WTC11 (cell line): Measurements from ENCODE around the gene COL5A3. TPM values are rescaled to one million over a fixed set of nuclear protein-coding genes. Genes with fewer than 3 reads are reported as not detected.

Experiments
- ATAC-seq: fragments of 200-7000 bp; cut with Tn5 transposase; 2 replicates; pipeline ENCODE4 v1.10.0; 2021; ENCODE audit warnings: mild to moderate bottlenecking, moderate library complexity
- CTCF ChIA-PET: fragments of 300-600 bp; sonication (Branson Sonifier 250); formaldehyde crosslinking; loops from one replicate; lab custom pipeline; 2021; ENCODE audit warnings: antibody characterized with exemption; lab: Charles Lee
- POLR2A ChIA-PET: fragments of 350-600 bp; sonication (Branson Sonifier 250); formaldehyde crosslinking; loops from one replicate; lab custom pipeline; 2021; ENCODE audit warnings: antibody characterized with exemption; lab: Charles Lee
- DNase-seq: peaks from one replicate; pipeline ENCODE4 v3.0.0; 2021; ENCODE audit warnings: low spot score
- H3K27ac Mint-ChIP-seq: 2 replicates; pipeline ENCODE4 v1.8.0; 2021; ENCODE audit warnings: mixed read lengths
- H3K27me3 Mint-ChIP-seq: 2 replicates; pipeline ENCODE4 v1.8.0; 2021; ENCODE audit warnings: low read depth, mild to moderate bottlenecking, moderate library complexity, mixed read lengths
- H3K36me3 Mint-ChIP-seq: 2 replicates; pipeline ENCODE4 v1.8.0; 2021; ENCODE audit warnings: mixed read lengths
- H3K4me1 Mint-ChIP-seq: 2 replicates; pipeline ENCODE4 v1.8.0; 2022; ENCODE audit warnings: mixed read lengths
- H3K4me3 Mint-ChIP-seq: 2 replicates; pipeline ENCODE4 v1.8.0; 2021; ENCODE audit warnings: mild to moderate bottlenecking, moderate library complexity, mixed read lengths
- H3K9me3 Mint-ChIP-seq: 2 replicates; pipeline ENCODE4 v1.8.0; 2021; ENCODE audit warnings: mixed read lengths
- ATF1 ChIP-seq: sonication (generic); formaldehyde crosslinking; IDR thresholded peaks from 2 replicates; pipeline ENCODE4 v1.8.1; 2023; ENCODE audit warnings: mild to moderate bottlenecking, moderate library complexity, missing genetic modification reagents
- ATF3 ChIP-seq: sonication (generic); formaldehyde crosslinking; conservative IDR thresholded peaks from 2 replicates; pipeline ENCODE4 v1.8.1; 2022; ENCODE audit warnings: mild to moderate bottlenecking, missing genetic modification reagents
- CREB1 ChIP-seq: sonication (generic); formaldehyde crosslinking; IDR thresholded peaks from 2 replicates; pipeline ENCODE4 v1.8.0; 2023; ENCODE audit warnings: mild to moderate bottlenecking, missing genetic modification reagents
- ETV6 ChIP-seq: sonication (generic); formaldehyde crosslinking; IDR thresholded peaks from 2 replicates; pipeline ENCODE4 v1.8.1; 2022; ENCODE audit warnings: mild to moderate bottlenecking, missing genetic modification reagents
- FOXJ3 ChIP-seq: sonication (generic); formaldehyde crosslinking; IDR thresholded peaks from 2 replicates; pipeline ENCODE4 v1.9.0; 2021; ENCODE audit warnings: missing genetic modification reagents, mild to moderate bottlenecking, borderline replicate concordance
- FOXP1 ChIP-seq: sonication (generic); formaldehyde crosslinking; IDR thresholded peaks from 2 replicates; pipeline ENCODE4 v1.8.0; 2022; ENCODE audit warnings: missing genetic modification reagents, mild to moderate bottlenecking, moderate library complexity, borderline replicate concordance
- IRF1 ChIP-seq: sonication (generic); formaldehyde crosslinking; IDR thresholded peaks from 2 replicates; pipeline ENCODE4 v1.8.0; 2023; ENCODE audit warnings: missing genetic modification reagents
- MXD4 ChIP-seq: fragments of 250-450 bp; sonication (Bioruptor Pico); IDR thresholded peaks from 2 replicates; pipeline ENCODE4 v1.8.0; 2021; ENCODE audit warnings: mild to moderate bottlenecking, moderate library complexity, borderline replicate concordance
- SMAD3 ChIP-seq: sonication (generic); formaldehyde crosslinking; IDR thresholded peaks from 2 replicates; pipeline ENCODE4 v1.8.0; 2022; ENCODE audit warnings: missing genetic modification reagents, mild to moderate bottlenecking, borderline replicate concordance
- SMAD4 ChIP-seq: sonication (generic); formaldehyde crosslinking; IDR thresholded peaks from 2 replicates; pipeline ENCODE4 v1.8.0; 2022; ENCODE audit warnings: mild to moderate bottlenecking, missing genetic modification reagents
- SP1 ChIP-seq: sonication (generic); formaldehyde crosslinking; conservative IDR thresholded peaks from 2 replicates; pipeline ENCODE4 v1.8.1; 2022; ENCODE audit warnings: missing genetic modification reagents
- STAT6 ChIP-seq: sonication (generic); formaldehyde crosslinking; conservative IDR thresholded peaks from 2 replicates; pipeline ENCODE4 v1.8.1; 2023; ENCODE audit warnings: mild to moderate bottlenecking, low read depth, missing genetic modification reagents, moderate library complexity
- TEAD1 ChIP-seq: sonication (generic); formaldehyde crosslinking; IDR thresholded peaks from 2 replicates; pipeline ENCODE4 v1.8.0; 2022; ENCODE audit warnings: mild to moderate bottlenecking, missing genetic modification reagents
- TP53 ChIP-seq: sonication (generic); formaldehyde crosslinking; IDR thresholded peaks from 2 replicates; pipeline ENCODE4 v1.8.1; 2023; ENCODE audit warnings: mild to moderate bottlenecking, missing genetic modification reagents
- USF1 ChIP-seq: sonication (generic); formaldehyde crosslinking; IDR thresholded peaks from 2 replicates; pipeline ENCODE4 v1.8.0; 2022; ENCODE audit warnings: mild to moderate bottlenecking, missing genetic modification reagents
- ZNF232 ChIP-seq: sonication (generic); formaldehyde crosslinking; IDR thresholded peaks from 2 replicates; pipeline ENCODE4 v1.8.0; 2022; ENCODE audit warnings: mild to moderate bottlenecking, missing genetic modification reagents
- ZNF317 ChIP-seq: sonication (generic); formaldehyde crosslinking; IDR thresholded peaks from 2 replicates; pipeline ENCODE4 v1.8.1; 2023; ENCODE audit warnings: low read depth, mild to moderate bottlenecking, moderate library complexity, missing genetic modification reagents, borderline replicate concordance
- ZNF423 ChIP-seq: fragments of 250-450 bp; sonication (Bioruptor Pico); IDR thresholded peaks from 2 replicates; pipeline ENCODE4 v2.1.2; 2022; ENCODE audit warnings: mild to moderate bottlenecking, moderate library complexity
- ZSCAN18 ChIP-seq: fragments of 250-450 bp; sonication (Bioruptor Pico); IDR thresholded peaks from 2 replicates; pipeline ENCODE4 v2.1.2; 2022; ENCODE audit warnings: mild to moderate bottlenecking, moderate library complexity
- total RNA-seq: library from RNA; stranded (reverse); gene quantifications from 3 replicates; pipeline ENCODE4 v1.2.3, GENCODE V29; 2021
- TF ChIP-seq, protein P1 (sequence below): sonication (generic); formaldehyde crosslinking; IDR thresholded peaks from 2 replicates; pipeline ENCODE4 v1.8.1; 2022; ENCODE audit warnings: low read depth, missing genetic modification reagents, borderline replicate concordance
- TF ChIP-seq, protein P2 (sequence below): sonication (generic); formaldehyde crosslinking; IDR thresholded peaks from 2 replicates; pipeline ENCODE4 v1.8.0; 2023; ENCODE audit warnings: mild to moderate bottlenecking, missing genetic modification reagents

COL5A3 gene
- total RNA-seq, 1 experiment from 2014 or later: 0.81 TPM

- H3K27ac Mint-ChIP-seq: no peak overlapping the region
- H3K9me3 Mint-ChIP-seq: no peaks in the 10 kb centered on the region
Observed at GRCh38 chr19:10005632-10006334, 4.5 kb downstream of the COL5A3 start.

GRCh38 chr19:10004617-10005016 is 5.7 kb downstream of the COL5A3 start:
- ChIA-PET POLR2A (no interaction called here), CTCF (interaction anchor here (0.8 kb wide), 1 partner anchor 23 kb away, joined by 3 read pairs; no protein-coding TSS in a partner anchor)
- DNase-seq: no peak
- no peaks in the 10 kb centered on the region for H3K36me3 Mint-ChIP-seq
- no peak for ATAC-seq
- H3K27ac Mint-ChIP-seq: no peak overlapping the region
- peaks cover 2% of the 10 kb centered on the region; the same call in 1 of the 2 replicates for H3K9me3 Mint-ChIP-seq
- TF ChIP-seq ZNF232 (CRISPR knock-in tag): no peak
- peaks cover 12% of the 10 kb centered on the region for H3K4me1 Mint-ChIP-seq
- H3K27me3 Mint-ChIP-seq: peaks cover 35% of the 10 kb centered on the region
- H3K4me3 Mint-ChIP-seq: no peak overlapping the region

More at GRCh38 chr19:10005632-10006334, 4.5 kb downstream of the COL5A3 start:
- POLR2A ChIA-PET: no interaction called here
- H3K4me1 Mint-ChIP-seq: peaks cover 10% of the 10 kb centered on the region
- peaks cover 39% of the 10 kb centered on the region for H3K27me3 Mint-ChIP-seq
- DNase-seq (no peak), ATAC-seq (no peak)
- CTCF ChIA-PET: interaction anchor here (0.6 kb wide), 2 partner anchors 20 to 22 kb away, joined by 3 read pairs; no protein-coding TSS in a partner anchor
- H3K4me3 Mint-ChIP-seq: no peak overlapping the region
- H3K36me3 Mint-ChIP-seq: no peaks in the 10 kb centered on the region
- TF ChIP-seq ATF3: no peak
- TF ChIP-seq SP1: no peak
- TF ChIP-seq TEAD1: no peak
- TF ChIP-seq, all 79 proteins: peak for 0

- Mint-ChIP-seq H3K4me3 (no peak overlapping the region), H3K4me1 (peaks cover 6% of the 10 kb centered on the region), H3K27ac (no peak overlapping the region), H3K27me3 (peaks cover 28% of the 10 kb centered on the region), H3K9me3 (peaks cover 2% of the 10 kb centered on the region; the same call in 1 of the 2 replicates), H3K36me3 (no peaks in the 10 kb centered on the region)
- ChIA-PET CTCF (interaction anchor here (0.8 to 1.0 kb wide), 3 partner anchors 9 to 55 kb away, joined by 3 read pairs; no protein-coding TSS in a partner anchor), POLR2A (no interaction called here)
- DNase-seq (no peak), ATAC-seq (no peak)
- no peak for TF ChIP-seq ZNF423 (CRISPR knock-in tag)
- no peak for TF ChIP-seq IRF1
- no peak for TF ChIP-seq STAT6 (CRISPR knock-in tag)
- TF ChIP-seq SMAD3 (CRISPR knock-in tag): no peak
- no peak for TF ChIP-seq ATF1 (CRISPR knock-in tag)
- no peak for TF ChIP-seq SMAD4 (CRISPR knock-in tag)
- no peak for TF ChIP-seq USF1 (CRISPR knock-in tag)
- TF ChIP-seq FOXP1 (CRISPR knock-in tag): no peak
- no peak for TF ChIP-seq ZNF317 (CRISPR knock-in tag)
- TF ChIP-seq TP53: no peak
- TF ChIP-seq, protein P1, sequence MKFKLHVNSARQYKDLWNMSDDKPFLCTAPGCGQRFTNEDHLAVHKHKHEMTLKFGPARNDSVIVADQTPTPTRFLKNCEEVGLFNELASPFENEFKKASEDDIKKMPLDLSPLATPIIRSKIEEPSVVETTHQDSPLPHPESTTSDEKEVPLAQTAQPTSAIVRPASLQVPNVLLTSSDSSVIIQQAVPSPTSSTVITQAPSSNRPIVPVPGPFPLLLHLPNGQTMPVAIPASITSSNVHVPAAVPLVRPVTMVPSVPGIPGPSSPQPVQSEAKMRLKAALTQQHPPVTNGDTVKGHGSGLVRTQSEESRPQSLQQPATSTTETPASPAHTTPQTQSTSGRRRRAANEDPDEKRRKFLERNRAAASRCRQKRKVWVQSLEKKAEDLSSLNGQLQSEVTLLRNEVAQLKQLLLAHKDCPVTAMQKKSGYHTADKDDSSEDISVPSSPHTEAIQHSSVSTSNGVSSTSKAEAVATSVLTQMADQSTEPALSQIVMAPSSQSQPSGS (CRISPR knock-in tag): no peak
- TF ChIP-seq, protein P2, sequence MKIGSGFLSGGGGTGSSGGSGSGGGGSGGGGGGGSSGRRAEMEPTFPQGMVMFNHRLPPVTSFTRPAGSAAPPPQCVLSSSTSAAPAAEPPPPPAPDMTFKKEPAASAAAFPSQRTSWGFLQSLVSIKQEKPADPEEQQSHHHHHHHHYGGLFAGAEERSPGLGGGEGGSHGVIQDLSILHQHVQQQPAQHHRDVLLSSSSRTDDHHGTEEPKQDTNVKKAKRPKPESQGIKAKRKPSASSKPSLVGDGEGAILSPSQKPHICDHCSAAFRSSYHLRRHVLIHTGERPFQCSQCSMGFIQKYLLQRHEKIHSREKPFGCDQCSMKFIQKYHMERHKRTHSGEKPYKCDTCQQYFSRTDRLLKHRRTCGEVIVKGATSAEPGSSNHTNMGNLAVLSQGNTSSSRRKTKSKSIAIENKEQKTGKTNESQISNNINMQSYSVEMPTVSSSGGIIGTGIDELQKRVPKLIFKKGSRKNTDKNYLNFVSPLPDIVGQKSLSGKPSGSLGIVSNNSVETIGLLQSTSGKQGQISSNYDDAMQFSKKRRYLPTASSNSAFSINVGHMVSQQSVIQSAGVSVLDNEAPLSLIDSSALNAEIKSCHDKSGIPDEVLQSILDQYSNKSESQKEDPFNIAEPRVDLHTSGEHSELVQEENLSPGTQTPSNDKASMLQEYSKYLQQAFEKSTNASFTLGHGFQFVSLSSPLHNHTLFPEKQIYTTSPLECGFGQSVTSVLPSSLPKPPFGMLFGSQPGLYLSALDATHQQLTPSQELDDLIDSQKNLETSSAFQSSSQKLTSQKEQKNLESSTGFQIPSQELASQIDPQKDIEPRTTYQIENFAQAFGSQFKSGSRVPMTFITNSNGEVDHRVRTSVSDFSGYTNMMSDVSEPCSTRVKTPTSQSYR (CRISPR knock-in tag): no peak
- TF ChIP-seq FOXJ3 (CRISPR knock-in tag): no peak
- no peak for TF ChIP-seq MXD4 (CRISPR knock-in tag)
- no peak for TF ChIP-seq ETV6
- TF ChIP-seq CREB1: no peak
- TF ChIP-seq ZSCAN18 (CRISPR knock-in tag): no peak
Observed at GRCh38 chr19:10003271-10003670, 7.0 kb downstream of the COL5A3 start.
